Astrocyte (in vitro differentiated cells and primary cell): Measurements from ENCODE around the gene KCNJ4.

Experiments
- EZH2 ChIP-seq: IDR thresholded peaks from 2 replicates; pipeline ENCODE4 v1.6.1; 2012; ENCODE audit warnings: mild to moderate bottlenecking, low read length, inconsistent platforms; ENCODE audit not compliant: insufficient read depth
- TF ChIP-seq, protein P1 (sequence below): IDR thresholded peaks from 2 replicates; pipeline ENCODE4 v1.5.1; 2011; ENCODE audit warnings: low read depth, mild to moderate bottlenecking, inconsistent platforms, low read length, moderate library complexity; ENCODE audit not compliant: insufficient read depth

DNA sequence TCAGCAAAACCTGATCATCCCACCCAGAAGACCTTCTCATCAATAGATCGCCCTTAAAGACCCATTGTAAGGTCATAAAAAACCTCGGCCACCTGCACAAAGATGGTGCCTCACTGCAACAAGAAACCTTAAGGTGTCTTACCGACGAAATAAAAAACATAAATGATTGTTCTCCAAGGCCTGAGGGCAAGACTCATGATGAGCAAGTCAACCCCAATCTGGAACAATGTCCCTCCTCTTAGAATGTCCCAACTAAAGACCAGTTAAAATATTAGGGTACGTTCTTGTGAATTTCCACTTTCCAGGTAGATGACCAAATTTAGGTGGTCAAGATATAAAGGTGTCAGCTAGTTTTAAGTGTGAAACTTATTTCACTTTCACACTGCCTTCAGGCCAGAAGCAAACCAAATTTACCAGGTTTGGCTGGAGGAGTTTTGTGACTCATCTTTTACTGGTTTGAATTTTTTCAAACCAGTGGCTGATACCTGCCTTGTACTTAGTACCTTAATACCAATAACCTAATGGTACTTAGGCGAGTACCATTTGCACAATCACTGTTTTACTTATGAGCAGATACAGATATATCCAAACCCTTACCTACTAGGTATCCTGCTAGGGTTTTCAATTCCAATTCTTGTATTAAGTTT, 27.8 kb upstream of the KCNJ4 start:
- TF ChIP-seq, protein P1, sequence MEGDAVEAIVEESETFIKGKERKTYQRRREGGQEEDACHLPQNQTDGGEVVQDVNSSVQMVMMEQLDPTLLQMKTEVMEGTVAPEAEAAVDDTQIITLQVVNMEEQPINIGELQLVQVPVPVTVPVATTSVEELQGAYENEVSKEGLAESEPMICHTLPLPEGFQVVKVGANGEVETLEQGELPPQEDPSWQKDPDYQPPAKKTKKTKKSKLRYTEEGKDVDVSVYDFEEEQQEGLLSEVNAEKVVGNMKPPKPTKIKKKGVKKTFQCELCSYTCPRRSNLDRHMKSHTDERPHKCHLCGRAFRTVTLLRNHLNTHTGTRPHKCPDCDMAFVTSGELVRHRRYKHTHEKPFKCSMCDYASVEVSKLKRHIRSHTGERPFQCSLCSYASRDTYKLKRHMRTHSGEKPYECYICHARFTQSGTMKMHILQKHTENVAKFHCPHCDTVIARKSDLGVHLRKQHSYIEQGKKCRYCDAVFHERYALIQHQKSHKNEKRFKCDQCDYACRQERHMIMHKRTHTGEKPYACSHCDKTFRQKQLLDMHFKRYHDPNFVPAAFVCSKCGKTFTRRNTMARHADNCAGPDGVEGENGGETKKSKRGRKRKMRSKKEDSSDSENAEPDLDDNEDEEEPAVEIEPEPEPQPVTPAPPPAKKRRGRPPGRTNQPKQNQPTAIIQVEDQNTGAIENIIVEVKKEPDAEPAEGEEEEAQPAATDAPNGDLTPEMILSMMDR: no peak
- no peak for TF ChIP-seq EZH2
